Right lobe of liver (tissue), 4 donors: ENCODE data around the gene SLC6A8.

Experiments used
- POLR2A ChIP-seq: fragments of 450-650 bp; IDR thresholded peaks from one replicate; pipeline ENCODE4 v1.6.1; 2017; ENCODE audit warnings: antibody characterized with exemption, mild to moderate bottlenecking
- TF ChIP-seq, protein P1 (sequence below), 4 donors: fragments of 200-600 bp in 3 of 4; fragments of 450-650 bp in 1 of 4; IDR thresholded peaks; one replicate each; pipeline versions ENCODE4 v1.5.1 to v1.8.0; 2016 to 2022; ENCODE audit warnings: antibody characterized with exemption in 4 of 4, mild to moderate bottlenecking in 2 of 4
- donor health status: DM: no; HTN: no; CAD: no.
- donor health status: DM: no; HTN: no; CAD: no.
- donor health status: DM: no; HTN: yes; CAD: no.

GRCh38 chrX:153690466-153690865 lies 2.7 kb downstream of the SLC6A8 start:
- TF ChIP-seq, protein P1, sequence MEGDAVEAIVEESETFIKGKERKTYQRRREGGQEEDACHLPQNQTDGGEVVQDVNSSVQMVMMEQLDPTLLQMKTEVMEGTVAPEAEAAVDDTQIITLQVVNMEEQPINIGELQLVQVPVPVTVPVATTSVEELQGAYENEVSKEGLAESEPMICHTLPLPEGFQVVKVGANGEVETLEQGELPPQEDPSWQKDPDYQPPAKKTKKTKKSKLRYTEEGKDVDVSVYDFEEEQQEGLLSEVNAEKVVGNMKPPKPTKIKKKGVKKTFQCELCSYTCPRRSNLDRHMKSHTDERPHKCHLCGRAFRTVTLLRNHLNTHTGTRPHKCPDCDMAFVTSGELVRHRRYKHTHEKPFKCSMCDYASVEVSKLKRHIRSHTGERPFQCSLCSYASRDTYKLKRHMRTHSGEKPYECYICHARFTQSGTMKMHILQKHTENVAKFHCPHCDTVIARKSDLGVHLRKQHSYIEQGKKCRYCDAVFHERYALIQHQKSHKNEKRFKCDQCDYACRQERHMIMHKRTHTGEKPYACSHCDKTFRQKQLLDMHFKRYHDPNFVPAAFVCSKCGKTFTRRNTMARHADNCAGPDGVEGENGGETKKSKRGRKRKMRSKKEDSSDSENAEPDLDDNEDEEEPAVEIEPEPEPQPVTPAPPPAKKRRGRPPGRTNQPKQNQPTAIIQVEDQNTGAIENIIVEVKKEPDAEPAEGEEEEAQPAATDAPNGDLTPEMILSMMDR (IDR thresholded peaks at IDR 0.05) = no peak
- no peak for TF ChIP-seq POLR2A
